Smooth muscle cell (in vitro differentiated cells): ENCODE data around the gene WLS. TPM values are rescaled to one million over a fixed set of nuclear protein-coding genes. Genes with fewer than 3 reads are reported as not detected.

Experiments
- DNase-seq: peaks from one replicate; lab custom pipeline; 2025; ENCODE audit not compliant: unreplicated experiment; lab: John Stamatoyannopoulos, UW
- H2AFZ ChIP-seq: fragments of 200-600 bp; sonication (generic); 2 replicates; pipeline ENCODE4 v1.6.0; 2016; ENCODE audit warnings: antibody characterized with exemption, low read depth, mild to moderate bottlenecking
- H3F3A ChIP-seq: fragments of 200-600 bp; sonication (generic); 2 replicates; pipeline ENCODE4 v1.6.0; 2017; ENCODE audit warnings: antibody characterized with exemption, low read depth
- H3K27ac ChIP-seq: fragments of 200-600 bp; sonication (generic); 2 replicates; pipeline ENCODE4 v1.5.1; 2016; ENCODE audit warnings: low read depth, mild to moderate bottlenecking
- H3K27me3 ChIP-seq: fragments of 200-600 bp; sonication (generic); 2 replicates; pipeline ENCODE4 v1.6.1; 2016; ENCODE audit warnings: low read depth, mild to moderate bottlenecking
- H3K36me3 ChIP-seq: fragments of 200-600 bp; sonication (generic); 2 replicates; pipeline ENCODE4 v1.5.1; 2016; ENCODE audit warnings: low read depth
- H3K4me1 ChIP-seq: fragments of 200-600 bp; sonication (generic); 2 replicates; pipeline ENCODE4 v1.5.1; 2016; ENCODE audit warnings: low read depth
- H3K4me2 ChIP-seq: fragments of 200-600 bp; sonication (generic); 2 replicates; pipeline ENCODE4 v1.6.0; 2016; ENCODE audit warnings: mild to moderate bottlenecking
- H3K4me3 ChIP-seq: fragments of 200-600 bp; sonication (generic); 2 replicates; pipeline ENCODE4 v1.5.1; 2016; ENCODE audit warnings: mild to moderate bottlenecking
- H3K79me2 ChIP-seq: fragments of 200-600 bp; sonication (generic); 2 replicates; pipeline ENCODE4 v1.6.0; 2016; ENCODE audit warnings: low read depth, mild to moderate bottlenecking
- H3K9ac ChIP-seq: fragments of 200-600 bp; sonication (generic); 2 replicates; pipeline ENCODE4 v1.6.0; 2016; ENCODE audit warnings: low read depth
- H3K9me3 ChIP-seq: fragments of 200-600 bp; sonication (generic); replicated peaks from 2 replicates; pipeline ENCODE4 v1.5.1; 2016; ENCODE audit warnings: low read depth
- H4K20me1 ChIP-seq: fragments of 200-600 bp; sonication (generic); 2 replicates; pipeline ENCODE4 v1.6.0; 2016; ENCODE audit warnings: low read depth
- CTCF ChIP-seq: fragments of 200-600 bp; sonication (generic); IDR thresholded peaks from 2 replicates; pipeline ENCODE4 v1.5.1; 2017; ENCODE audit warnings: borderline replicate concordance, mild to moderate bottlenecking, antibody characterized with exemption; ENCODE audit not compliant: insufficient read depth, poor library complexity, severe bottlenecking
- WGBS: methylation state at CpG from one replicate; pipeline ENCODE4 v1.1.7; 2016; ENCODE audit warnings: low lambda C conversion rate; 5-methylcytosine and 5-hydroxymethylcytosine counted together
- polyA plus RNA-seq: library from polyadenylated mRNA; unstranded; fragments of >200 nt; fragmentation: Nextera tagmentation; extraction: Ambion mirVana; gene quantifications from 2 replicates; pipeline ENCODE4 v1.2.1, GENCODE V29; 2016
- total RNA-seq: library from RNA; depleted of rRNA; stranded (reverse); fragments of >200 nt; gene quantifications from 2 replicates; pipeline ENCODE4 v1.2.3, GENCODE V29; 2014

Gene WLS
- total and polyA plus RNA-seq, 2 experiments from 2014 or later = 58.1 to 112 TPM

GRCh38 chr1:68142036-68142435, 90.3 kb downstream of the WLS start:
- peak overlapping the region; percentile 46 for H3K9ac ChIP-seq
- H3K4me1 ChIP-seq = peaks cover 17% of the 10 kb centered on the region
- no peak overlapping the region for H3K4me3 ChIP-seq
- TF ChIP-seq CTCF = no peak
- WGBS = 84% methylated on average over 5 of the region's 5 CpGs
- H4K20me1 ChIP-seq = no peaks in the 10 kb centered on the region
- peak overlapping the region; percentile 84 for H3K27ac ChIP-seq
- no peaks in the 10 kb centered on the region for H3K79me2 ChIP-seq
- H3F3A ChIP-seq = peaks cover 26% of the 10 kb centered on the region
- DNase-seq = no peak
- H2AFZ ChIP-seq = no peak overlapping the region
- H3K36me3 ChIP-seq = no peaks in the 10 kb centered on the region
- H3K4me2 ChIP-seq = peak overlapping the region; percentile 30
- no peaks in the 10 kb centered on the region for H3K27me3 ChIP-seq
- H3K9me3 ChIP-seq = no peaks in the 10 kb centered on the region

GRCh38 chr1:68141071-68142021, 91.0 kb downstream of the WLS start:
- Histone ChIP-seq H3K4me2 (peak overlapping the region; percentile 30), H3K4me1 (peaks cover 17% of the 10 kb centered on the region), H3K9ac (peak overlapping the region; percentile 46), H3K27ac (peak overlapping the region; percentile 84), H3K79me2 (no peaks in the 10 kb centered on the region), H3F3A (peaks cover 26% of the 10 kb centered on the region), H4K20me1 (no peaks in the 10 kb centered on the region), H3K36me3 (no peaks in the 10 kb centered on the region), H3K9me3 (no peaks in the 10 kb centered on the region), H3K4me3 (no peak overlapping the region), H2AFZ (no peak overlapping the region), H3K27me3 (no peaks in the 10 kb centered on the region)
- no peak for TF ChIP-seq CTCF
- DNase-seq = no peak
- 52% methylated on average over 15 of the region's 15 CpGs for WGBS

GRCh38 chr1:68140536-68140935, 91.8 kb downstream of the WLS start:
- Histone ChIP-seq H3K27me3 (no peaks in the 10 kb centered on the region), H3K4me3 (no peak overlapping the region), H4K20me1 (no peaks in the 10 kb centered on the region), H3K9me3 (no peaks in the 10 kb centered on the region), H3F3A (peaks cover 20% of the 10 kb centered on the region), H2AFZ (no peak overlapping the region), H3K4me1 (peaks cover 17% of the 10 kb centered on the region), H3K36me3 (no peaks in the 10 kb centered on the region), H3K4me2 (peak overlapping the region; percentile 30), H3K9ac (peak overlapping the region; percentile 46), H3K27ac (peak overlapping the region; percentile 84), H3K79me2 (no peaks in the 10 kb centered on the region)
- TF ChIP-seq CTCF = no peak
- no peak for DNase-seq
- 27% methylated on average over 4 of the region's 4 CpGs for WGBS
